NCI-H510A treated with DMSO at 0.1 percent for 48 hours (cell line): ENCODE measurements around the gene GTPBP1.

Experiments used
- DNase-seq: peaks from one replicate; lab custom pipeline; 2025; lab: John Stamatoyannopoulos, UW

Gene GTPBP1

GRCh38 chr22:38705235-38706100 is at the start of gene GTPBP1:
GTPBP1 (plus strand) TSS chr22:38705944; CDS start chr22:38705956, 12 bp downstream.
- peak; percentile 98 for DNase-seq

- peak; percentile 80 for DNase-seq
Observed at GRCh38 chr22:38656256-38657044, 49.3 kb upstream of the GTPBP1 start, which contains the start of the genes CBY1 and FAM227A. CBY1 (plus strand) TSS chr22:38656638; CDS start chr22:38668055, 11,417 bp downstream. FAM227A (minus strand) TSS chr22:38656392; CDS start chr22:38650168, 6,224 bp downstream.

- peak; percentile 12 for DNase-seq
Observed at GRCh38 chr22:38657045-38657909, 48.5 kb upstream of the GTPBP1 start.

DNA sequence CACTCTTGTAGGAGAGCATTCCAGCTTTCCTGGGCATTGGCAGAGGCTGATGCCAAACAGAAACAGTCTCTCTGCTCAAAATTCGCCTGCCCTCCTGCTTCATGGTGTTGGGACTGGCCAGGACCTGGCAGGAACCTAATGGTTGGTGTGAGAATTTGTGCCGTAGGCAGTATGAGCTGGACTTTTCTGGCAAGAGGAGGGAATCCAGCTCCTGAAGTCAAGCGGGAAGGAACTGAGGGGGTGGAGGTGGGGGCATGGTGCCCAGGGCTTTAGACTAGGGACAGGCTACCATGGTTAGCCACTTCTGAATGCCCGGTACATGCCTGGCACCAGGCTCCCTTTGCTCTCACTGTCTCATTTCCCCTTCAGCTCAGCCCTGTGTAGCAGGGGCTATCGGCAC is 30.9 kb upstream of the GTPBP1 start:
- DNase-seq, result no peak

- DNase-seq, result no peak
Observed at GRCh38 chr22:38675833-38676232, 29.9 kb upstream of the GTPBP1 start.

- DNase-seq, result peak; percentile 74
Observed at GRCh38 chr22:38681582-38682335, 24.0 kb upstream of the GTPBP1 start, which contains the start of gene TOMM22. TOMM22 (plus strand) TSS chr22:38681957; CDS start chr22:38681979, 22 bp downstream.

- no peak for DNase-seq
Observed at GRCh38 chr22:38684895-38685294, 20.8 kb upstream of the GTPBP1 start.

DNA sequence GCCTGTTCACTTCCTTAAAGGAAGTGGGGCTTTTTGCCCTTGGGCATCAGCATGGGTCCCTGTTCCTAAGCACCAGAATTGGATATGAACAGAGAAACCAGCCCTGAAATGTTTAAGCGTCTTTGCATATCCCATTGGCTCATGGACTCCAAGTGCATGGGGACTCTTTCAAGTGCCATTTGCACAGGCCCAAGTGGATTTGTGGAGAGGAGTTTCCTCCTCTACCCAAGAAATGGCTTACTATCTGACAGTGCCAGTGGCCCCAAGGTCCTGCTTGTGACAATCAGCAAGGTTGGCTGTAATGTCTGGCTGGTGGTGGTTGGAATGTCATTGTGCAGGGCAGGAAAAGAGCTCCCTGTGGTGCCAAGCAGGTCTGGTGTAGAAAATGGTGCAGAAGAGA is 20.0 kb upstream of the GTPBP1 start:
- DNase-seq, result no peak

DNA sequence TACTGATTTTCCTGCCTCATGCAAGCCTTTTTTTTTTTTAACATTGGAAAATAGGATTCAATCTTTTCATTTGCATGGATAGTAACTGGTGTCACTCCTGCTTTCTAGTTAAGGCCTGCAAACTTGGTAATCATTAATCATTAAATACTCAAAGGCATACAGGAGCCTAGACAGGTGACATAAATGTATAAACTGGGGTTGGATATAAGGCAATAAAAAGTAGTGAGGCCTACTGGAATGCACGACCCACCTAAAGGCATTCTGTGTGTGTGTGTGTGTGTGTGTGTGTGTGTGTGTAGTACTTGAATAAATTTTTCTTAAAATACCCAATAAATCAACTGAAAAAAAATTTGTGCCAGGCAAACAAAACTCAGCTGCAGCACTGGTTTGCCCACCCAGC is 16.1 kb upstream of the GTPBP1 start:
- no peak for DNase-seq

- DNase-seq, result no peak
Observed at GRCh38 chr22:38694049-38694448, 11.7 kb upstream of the GTPBP1 start.

DNA sequence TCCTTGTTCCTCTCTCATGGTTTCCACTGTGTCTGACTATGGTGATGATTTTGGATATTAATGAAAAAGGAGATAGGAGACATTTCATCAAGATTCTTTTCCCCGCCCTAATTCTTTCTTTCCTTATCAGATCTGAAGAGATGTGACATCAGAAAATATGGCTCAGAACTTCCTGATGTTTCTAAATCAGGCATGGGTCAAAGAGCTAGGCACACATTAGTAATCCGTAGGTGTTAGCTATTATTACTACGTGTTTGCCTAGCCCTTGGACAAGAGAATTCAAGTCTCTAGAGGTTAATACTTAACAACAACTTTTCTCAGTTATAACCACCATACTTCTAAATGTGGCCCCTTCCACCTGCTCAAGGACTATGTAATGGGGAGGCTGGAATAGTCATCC is 10.8 kb upstream of the GTPBP1 start:
- no peak for DNase-seq

GRCh38 chr22:38696606-38697424 is 8.9 kb upstream of the GTPBP1 start:
- DNase-seq, result no peak

- no peak for DNase-seq
Observed at GRCh38 chr22:38697425-38698089, 8.2 kb upstream of the GTPBP1 start.

DNA sequence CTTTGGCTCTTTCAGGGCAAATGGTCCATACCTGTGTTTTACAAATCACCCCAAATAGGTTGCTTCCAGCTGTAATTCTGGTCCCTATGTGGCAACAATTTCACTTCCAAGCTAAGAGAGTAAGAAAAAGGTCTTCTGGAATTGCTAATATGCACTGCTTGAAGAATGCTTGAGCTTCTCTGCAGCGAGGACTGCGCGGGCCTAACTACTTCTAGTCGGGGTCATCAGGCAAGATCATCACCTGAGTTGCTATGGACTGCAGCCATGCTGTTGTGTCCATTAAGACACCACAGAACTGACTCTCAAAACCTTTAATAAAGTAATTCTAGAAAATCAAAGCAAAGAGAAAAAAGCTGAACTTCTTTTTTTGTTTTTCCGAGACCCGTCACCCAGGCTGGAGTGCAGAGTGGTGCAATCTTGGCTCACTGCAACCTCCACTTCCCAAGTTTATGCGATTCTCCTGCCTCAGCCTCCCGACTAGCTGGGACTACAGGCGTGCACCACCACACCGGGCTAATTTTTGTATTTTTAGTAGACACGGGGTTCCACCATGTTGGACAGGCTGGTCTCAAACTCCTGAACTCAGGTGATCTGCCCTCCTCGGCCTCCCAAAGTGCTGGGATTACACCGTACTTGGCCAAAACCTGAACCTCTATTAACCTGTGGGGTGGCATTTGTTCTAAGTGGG is 7.2 kb upstream of the GTPBP1 start:
- no peak for DNase-seq

DNA sequence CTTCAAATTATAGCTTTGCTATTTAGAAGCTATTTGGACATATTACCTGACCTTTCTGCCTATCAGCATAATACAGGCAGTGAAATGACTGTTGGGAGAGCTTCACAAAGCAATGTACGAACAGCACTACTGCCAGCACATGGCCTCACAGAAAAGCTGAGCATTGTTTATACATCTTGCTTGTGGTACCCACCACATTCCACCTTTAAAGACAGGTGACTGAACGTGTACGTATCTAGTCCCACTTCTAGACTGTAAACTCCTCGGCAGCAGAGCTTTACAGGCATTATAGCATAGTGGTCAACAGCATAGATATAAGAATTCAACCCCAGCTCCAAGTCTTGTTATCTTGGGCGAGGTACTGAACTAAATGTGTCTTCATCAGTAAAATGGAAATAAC is 6.6 kb upstream of the GTPBP1 start:
- DNase-seq, result no peak

GRCh38 chr22:38699784-38700183 is 6.0 kb upstream of the GTPBP1 start:
- DNase-seq, result no peak

- peak; percentile 66 for DNase-seq
Observed at GRCh38 chr22:38700270-38700788, 5.4 kb upstream of the GTPBP1 start.

- DNase-seq, result peak; percentile 66
Observed at GRCh38 chr22:38700789-38701628, 4.7 kb upstream of the GTPBP1 start, which contains the start of gene JOSD1. JOSD1 (minus strand) TSS chr22:38700943; CDS start chr22:38699987, 956 bp downstream.
